Progenitor cell of endocrine pancreas (in vitro differentiated cells): Measurements from ENCODE around the gene SLC2A3. TPM values are rescaled to one million over a fixed set of nuclear protein-coding genes. Genes with fewer than 3 reads are reported as not detected.
"Not testable (repeated sequence)": the region's sequence is repeated elsewhere in the genome, so short reads cannot be mapped to it uniquely, and the experiment has no call there.

Source experiments
- DNase-seq: peaks from one replicate; pipeline ENCODE4 v3.0.0; 2021; ENCODE audit warnings: low spot score; ENCODE audit not compliant: unreplicated experiment
- H3K27ac Mint-ChIP-seq: 2 replicates; pipeline ENCODE4 v1.8.0; 2021; ENCODE audit warnings: mild to moderate bottlenecking, moderate library complexity, mixed read lengths
- H3K27me3 Mint-ChIP-seq: 2 replicates; pipeline ENCODE4 v1.8.0; 2021; ENCODE audit warnings: mixed read lengths
- H3K36me3 Mint-ChIP-seq: 2 replicates; pipeline ENCODE4 v1.8.0; 2022; ENCODE audit warnings: mixed read lengths; ENCODE audit not compliant: insufficient read depth
- H3K4me1 Mint-ChIP-seq: 2 replicates; pipeline ENCODE4 v1.8.0; 2021; ENCODE audit warnings: low read depth, mixed read lengths
- H3K4me3 Mint-ChIP-seq: 2 replicates; pipeline ENCODE4 v1.8.0; 2021; ENCODE audit warnings: low read depth, mild to moderate bottlenecking, moderate library complexity, mixed read lengths
- H3K9me3 Mint-ChIP-seq: 2 replicates; pipeline ENCODE4 v1.8.0; 2021; ENCODE audit warnings: low read depth, mixed read lengths
- total RNA-seq: library from RNA; stranded (reverse); gene quantifications from 2 replicates; pipeline ENCODE4 v1.2.1, GENCODE V29; 2021
- TF ChIP-seq, protein P1 (sequence below): fragments of 200-600 bp; sonication (generic); IDR thresholded peaks from one replicate; pipeline ENCODE4 v1.5.0; 2021; ENCODE audit warnings: antibody characterized with exemption, mild to moderate bottlenecking; ENCODE audit not compliant: unreplicated experiment

The SLC2A3 gene
- total RNA-seq, 1 donor from 2014 or later = 21.7 TPM

GRCh38 chr12:7948589-7949260, 12.7 kb upstream of the SLC2A3 start:
- Mint-ChIP-seq H3K36me3 (no peaks in the 10 kb centered on the region), H3K27me3 (no peaks in the 10 kb centered on the region), H3K27ac (no peak overlapping the region), H3K9me3 (no peaks in the 10 kb centered on the region), H3K4me1 (peaks cover 2% of the 10 kb centered on the region), H3K4me3 (no peak overlapping the region)
- no peak for DNase-seq
- TF ChIP-seq, protein P1, sequence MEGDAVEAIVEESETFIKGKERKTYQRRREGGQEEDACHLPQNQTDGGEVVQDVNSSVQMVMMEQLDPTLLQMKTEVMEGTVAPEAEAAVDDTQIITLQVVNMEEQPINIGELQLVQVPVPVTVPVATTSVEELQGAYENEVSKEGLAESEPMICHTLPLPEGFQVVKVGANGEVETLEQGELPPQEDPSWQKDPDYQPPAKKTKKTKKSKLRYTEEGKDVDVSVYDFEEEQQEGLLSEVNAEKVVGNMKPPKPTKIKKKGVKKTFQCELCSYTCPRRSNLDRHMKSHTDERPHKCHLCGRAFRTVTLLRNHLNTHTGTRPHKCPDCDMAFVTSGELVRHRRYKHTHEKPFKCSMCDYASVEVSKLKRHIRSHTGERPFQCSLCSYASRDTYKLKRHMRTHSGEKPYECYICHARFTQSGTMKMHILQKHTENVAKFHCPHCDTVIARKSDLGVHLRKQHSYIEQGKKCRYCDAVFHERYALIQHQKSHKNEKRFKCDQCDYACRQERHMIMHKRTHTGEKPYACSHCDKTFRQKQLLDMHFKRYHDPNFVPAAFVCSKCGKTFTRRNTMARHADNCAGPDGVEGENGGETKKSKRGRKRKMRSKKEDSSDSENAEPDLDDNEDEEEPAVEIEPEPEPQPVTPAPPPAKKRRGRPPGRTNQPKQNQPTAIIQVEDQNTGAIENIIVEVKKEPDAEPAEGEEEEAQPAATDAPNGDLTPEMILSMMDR = no peak

GRCh38 chr12:7947011-7947410, 11.0 kb upstream of the SLC2A3 start:
- H3K9me3 Mint-ChIP-seq = no peaks in the 10 kb centered on the region
- DNase-seq = no peak

GRCh38 chr12:7944760-7945159, 8.8 kb upstream of the SLC2A3 start:
- H3K4me3 Mint-ChIP-seq, H3K27ac Mint-ChIP-seq, DNase-seq, H3K27me3 Mint-ChIP-seq, H3K36me3 Mint-ChIP-seq, H3K4me1 Mint-ChIP-seq, H3K9me3 Mint-ChIP-seq: not testable (repeated sequence)

More at GRCh38 chr12:7947011-7947410, 11.0 kb upstream of the SLC2A3 start:
- H3K36me3 Mint-ChIP-seq = no peaks in the 10 kb centered on the region
- H3K27me3 Mint-ChIP-seq = no peaks in the 10 kb centered on the region
- H3K27ac Mint-ChIP-seq = no peak overlapping the region
- no peak overlapping the region for H3K4me3 Mint-ChIP-seq
- TF ChIP-seq, protein P1 = no peak
- H3K4me1 Mint-ChIP-seq = peaks cover 2% of the 10 kb centered on the region

DNA sequence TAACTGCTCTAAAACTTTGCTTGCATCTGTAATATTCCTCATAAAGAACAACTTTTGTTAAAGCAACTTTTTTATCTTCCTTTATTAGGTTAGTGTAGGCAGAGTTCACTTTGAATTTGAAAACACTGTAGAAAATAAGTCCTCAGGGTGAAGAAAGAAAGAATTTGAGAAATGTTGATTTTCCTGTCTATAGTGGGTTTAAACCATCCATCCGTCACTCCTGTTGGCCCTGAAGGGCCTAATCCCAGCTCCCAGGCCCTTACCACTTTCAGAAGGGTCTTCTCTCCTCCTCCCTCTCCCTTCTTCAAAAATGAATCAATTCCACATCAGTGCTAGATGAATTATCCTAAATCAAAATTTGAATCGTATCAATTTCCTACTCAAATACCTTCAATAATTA, 4.9 kb upstream of the SLC2A3 start:
- Mint-ChIP-seq H3K4me3 (no peak overlapping the region), H3K36me3 (no peaks in the 10 kb centered on the region), H3K27ac (no peak overlapping the region), H3K27me3 (no peaks in the 10 kb centered on the region), H3K4me1 (peaks cover 7% of the 10 kb centered on the region), H3K9me3 (no peaks in the 10 kb centered on the region)
- TF ChIP-seq, protein P1 = no peak
- no peak for DNase-seq

DNA sequence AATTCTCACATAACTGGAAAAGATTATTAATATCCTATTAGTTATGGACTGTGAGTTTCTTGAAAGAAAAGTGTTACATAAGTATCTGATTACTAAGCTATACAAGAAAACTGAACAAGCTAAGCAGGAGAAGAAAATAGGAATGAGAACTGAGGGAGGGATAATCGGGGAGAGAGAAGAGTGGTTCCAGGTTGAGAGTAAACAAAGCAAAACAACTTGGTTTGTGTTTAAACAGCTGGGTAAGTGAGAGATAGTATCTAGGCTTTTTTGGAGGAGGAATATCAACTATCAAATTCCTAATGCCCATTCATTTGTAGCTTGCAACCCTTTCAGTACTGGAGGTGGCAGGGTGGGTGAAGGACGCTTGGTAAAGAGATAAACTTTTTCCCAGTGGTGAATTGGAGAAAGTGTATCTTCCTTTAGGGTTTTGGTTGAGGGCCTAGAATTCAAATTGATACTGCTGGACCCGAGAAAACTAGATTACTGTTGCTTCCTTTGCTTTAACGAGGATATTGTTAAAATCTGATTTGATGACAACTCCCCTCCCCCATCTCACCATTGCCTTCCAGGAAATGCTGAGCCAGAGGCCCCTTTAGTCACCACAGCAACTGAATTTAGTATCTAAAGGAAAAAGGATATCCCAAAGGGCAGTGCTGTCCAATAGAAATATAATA, 2.0 kb upstream of the SLC2A3 start:
- H3K27ac Mint-ChIP-seq = no peak overlapping the region
- peaks cover 7% of the 10 kb centered on the region for H3K4me1 Mint-ChIP-seq
- H3K9me3 Mint-ChIP-seq = no peaks in the 10 kb centered on the region
- H3K36me3 Mint-ChIP-seq = no peaks in the 10 kb centered on the region
- no peak for DNase-seq
- TF ChIP-seq, protein P1 = peak; percentile 41
- no peaks in the 10 kb centered on the region for H3K27me3 Mint-ChIP-seq
- H3K4me3 Mint-ChIP-seq = no peak overlapping the region
